ENCODE data around the gene ZEB2.

The ZEB2 gene

GRCh38 chr2:144512470-144512869 is 7.4 kb downstream of the ZEB2 start:
- no peak for DNase-seq

DNA sequence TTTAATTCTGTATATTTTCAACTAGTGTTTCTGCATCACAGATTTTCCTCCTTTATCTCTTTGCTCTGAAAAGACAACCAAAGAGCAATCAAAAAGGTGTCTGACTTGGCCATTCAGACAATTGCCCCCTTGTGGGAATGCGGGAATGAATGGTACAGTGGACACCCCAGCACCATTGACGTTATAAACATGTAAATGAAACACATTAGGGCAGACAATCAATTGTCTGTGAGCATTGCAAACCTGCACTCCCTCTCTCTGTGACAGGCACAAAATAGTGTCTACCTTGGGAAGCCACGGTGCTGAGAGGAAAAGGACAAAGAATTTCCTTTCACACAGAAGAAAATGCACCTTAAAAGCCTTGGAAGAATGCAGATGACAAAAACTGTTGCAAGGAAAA is 8.0 kb downstream of the ZEB2 start:
- no peak for DNase-seq

DNA sequence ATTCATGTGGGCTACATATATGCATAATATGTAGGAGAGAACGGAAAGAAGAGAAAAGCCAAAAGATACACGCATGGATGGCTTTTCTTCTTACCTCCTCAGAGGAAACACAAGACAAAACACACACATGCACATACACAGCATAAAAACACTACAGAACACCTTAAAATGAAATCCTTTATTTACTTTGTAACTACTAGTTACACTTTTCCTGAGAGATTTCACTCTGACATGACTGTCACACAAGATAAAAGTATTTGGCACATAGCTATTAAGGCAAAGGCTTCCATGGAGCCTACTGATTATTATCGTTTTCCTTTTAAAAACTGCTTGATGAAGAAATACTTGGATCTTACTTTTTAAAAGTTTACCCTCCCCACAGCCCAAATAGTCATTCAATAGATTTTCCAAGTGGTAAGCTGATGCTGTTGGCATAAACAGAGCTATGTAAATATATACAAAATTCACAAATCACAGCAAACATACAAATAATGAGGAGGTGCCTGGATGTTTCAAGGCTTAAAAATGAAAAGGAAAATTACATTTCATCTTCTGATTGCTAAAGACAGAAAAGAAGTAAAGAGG is 8.6 kb downstream of the ZEB2 start:
- no peak for DNase-seq

GRCh38 chr2:144510294-144510991 is 9.5 kb downstream of the ZEB2 start:
- DNase-seq = no peak

GRCh38 chr2:144509879-144510221 is 10.1 kb downstream of the ZEB2 start:
- no peak for DNase-seq

GRCh38 chr2:144509001-144509878 is 10.7 kb downstream of the ZEB2 start:
- DNase-seq = no peak

GRCh38 chr2:144508172-144508851 is 11.6 kb downstream of the ZEB2 start:
- no peak for DNase-seq

DNA sequence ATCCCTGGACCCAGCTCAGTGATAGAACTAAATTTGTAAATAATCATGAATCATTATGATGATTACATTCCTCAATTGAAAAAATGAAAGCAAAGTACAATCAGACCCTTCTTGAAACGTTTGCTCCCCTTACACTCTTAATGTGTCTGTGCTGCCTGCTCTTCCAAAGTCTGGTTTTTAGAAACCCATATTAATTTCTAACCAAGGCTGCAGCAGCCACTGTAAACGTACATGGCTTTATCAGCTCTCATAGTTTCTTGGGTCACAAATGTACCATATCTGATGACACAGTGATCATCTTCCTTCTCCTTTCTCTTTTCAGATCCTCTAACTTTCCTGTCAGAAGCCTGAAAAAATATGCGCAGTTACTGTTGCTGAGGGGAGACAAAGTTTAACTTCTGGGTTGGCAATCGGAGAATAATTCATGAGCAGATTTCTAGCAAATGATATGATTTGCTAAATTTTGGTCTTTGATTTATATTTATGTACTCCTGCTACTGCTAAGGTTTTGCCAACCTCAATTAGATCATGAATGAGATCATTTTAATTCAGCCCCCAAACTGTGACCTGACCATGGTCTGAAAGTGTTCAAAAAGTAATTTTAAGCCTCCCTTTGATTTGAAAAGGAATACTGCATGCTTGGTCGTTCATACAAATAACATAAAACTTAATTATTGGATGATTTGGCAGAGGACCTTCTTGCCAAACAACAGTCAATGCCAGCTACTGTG is 12.3 kb downstream of the ZEB2 start:
- no peak for DNase-seq

DNA sequence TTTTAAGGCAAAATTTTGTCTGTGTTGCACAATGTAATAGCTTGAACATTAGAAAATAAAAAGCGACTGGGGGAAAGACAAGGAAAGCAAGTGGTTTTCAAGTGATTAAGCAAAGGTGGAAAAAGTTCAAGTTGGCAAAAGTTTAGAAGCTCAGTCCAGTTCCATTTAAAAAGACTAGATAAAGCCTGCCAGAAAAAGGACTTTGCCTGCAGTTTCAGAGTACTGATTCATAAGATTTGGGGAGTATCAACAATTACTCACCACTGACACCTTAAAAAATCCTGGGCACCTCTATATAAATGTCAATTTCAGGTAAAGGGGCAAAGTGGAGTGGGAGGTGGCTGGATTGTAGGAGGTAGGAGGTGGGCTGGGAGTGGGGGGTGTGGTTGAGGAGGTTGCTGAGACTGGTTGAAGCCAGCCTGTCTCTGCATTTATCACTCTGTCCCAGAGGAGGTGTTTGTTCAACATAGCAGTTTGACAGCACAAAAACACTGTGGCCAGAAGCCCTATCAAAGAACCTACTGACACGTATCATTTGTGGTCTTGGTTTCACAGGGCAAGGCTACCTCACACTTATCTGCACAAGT is 14.6 kb downstream of the ZEB2 start:
- no peak for DNase-seq

GRCh38 chr2:144504218-144504641 is 15.7 kb downstream of the ZEB2 start:
- DNase-seq = no peak

- no peak for DNase-seq
Measured at GRCh38 chr2:144503242-144503641, 16.7 kb downstream of the ZEB2 start.

GRCh38 chr2:144502369-144502768 is 17.6 kb downstream of the ZEB2 start:
- no peak for DNase-seq

GRCh38 chr2:144501627-144502026 is 18.3 kb downstream of the ZEB2 start:
- no peak for DNase-seq

- no peak for DNase-seq
Measured at GRCh38 chr2:144501118-144501517, 18.8 kb downstream of the ZEB2 start.

- DNase-seq = no peak
Measured at GRCh38 chr2:144500563-144500962, 19.4 kb downstream of the ZEB2 start.

GRCh38 chr2:144498277-144498676 is 21.6 kb downstream of the ZEB2 start:
- no peak for DNase-seq

GRCh38 chr2:144496977-144497598 is 22.8 kb downstream of the ZEB2 start:
- no peak for DNase-seq

- DNase-seq = no peak
Measured at GRCh38 chr2:144496092-144496976, 23.6 kb downstream of the ZEB2 start.

DNA sequence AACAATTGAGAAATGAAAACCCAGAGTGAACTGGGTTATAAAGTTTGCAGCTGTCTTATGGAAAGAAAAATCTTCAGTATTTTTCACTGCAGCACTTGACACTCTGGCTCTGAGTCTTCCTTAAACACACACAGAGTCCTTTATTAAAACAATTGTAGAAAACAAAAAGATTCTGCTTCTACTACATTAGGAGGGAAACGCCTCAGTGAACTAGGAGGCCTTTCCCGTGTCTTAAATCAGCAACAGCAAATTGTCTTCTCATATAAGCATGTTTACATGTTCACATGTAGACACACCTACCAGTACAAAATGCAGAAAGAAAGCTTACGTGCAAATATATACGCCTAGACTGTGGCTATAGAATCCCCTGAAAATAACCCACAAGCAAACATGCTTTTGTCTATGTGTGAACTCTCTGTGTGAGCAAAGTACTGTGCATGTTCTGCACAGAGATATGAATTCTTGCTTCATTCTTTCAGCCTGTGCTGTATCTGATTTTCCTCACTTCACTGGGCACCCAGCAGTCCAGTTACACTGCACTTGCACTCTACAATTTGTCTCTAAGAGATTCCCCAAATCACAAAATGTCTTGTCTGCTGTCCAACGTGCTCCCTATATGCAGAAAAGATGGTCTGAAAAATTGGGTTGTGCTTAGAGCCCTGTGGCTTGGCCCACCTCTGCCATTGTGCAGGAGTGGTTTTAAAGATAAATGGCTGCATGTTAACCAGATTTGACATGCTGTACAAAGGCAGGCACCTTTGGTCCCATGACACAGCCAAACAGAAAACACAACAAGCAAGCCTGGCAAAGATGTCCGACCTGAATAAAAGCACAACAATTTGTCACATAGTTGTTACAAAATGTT is 24.5 kb downstream of the ZEB2 start:
- DNase-seq = no peak

All from NCI-H187 treated with DMSO at 0.1 percent for 48 hours (cell line).